ENCODE measurements around the gene SLC16A11.

Gene SLC16A11

DNA sequence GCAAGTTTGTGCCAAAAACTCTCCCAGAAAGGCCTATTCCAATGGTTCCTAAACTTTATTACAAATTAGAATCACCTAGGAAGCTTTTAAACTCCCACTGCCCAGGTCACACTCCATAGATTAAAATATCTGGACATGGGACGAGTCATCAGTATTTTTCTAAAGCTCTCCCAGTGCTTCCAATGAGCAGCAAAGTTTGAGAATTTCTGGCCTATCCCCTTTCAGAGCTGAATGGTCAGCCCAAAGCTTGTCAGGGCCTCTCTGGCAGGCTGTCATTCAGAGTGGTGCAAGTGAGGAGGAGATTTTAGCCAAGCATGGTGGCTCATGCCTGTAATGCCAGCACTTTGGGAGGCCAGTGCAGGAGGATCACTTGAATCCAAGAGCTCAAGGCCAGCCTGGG is 18.6 kb downstream of the SLC16A11 start:
- no peak for DNase-seq (ENCODE audit: low spot score)

DNA sequence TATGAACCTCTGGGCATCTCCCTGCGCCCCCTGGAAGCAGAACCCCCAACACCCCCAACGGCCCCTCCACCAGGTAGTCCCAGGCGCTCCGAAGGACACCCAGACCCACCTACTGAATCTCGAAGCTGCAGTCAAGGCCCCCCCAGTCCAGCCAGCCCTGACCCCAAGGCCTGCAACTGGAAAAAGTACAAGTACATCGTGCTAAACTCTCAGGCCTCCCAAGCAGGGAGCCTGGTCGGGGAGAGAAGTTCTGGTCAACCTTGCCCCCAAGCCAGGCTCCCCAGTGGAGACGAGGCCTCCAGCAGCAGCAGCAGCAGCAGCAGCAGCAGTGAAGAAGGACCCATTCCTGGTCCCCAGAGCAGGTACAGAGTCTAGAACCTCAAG is 19.5 kb downstream of the SLC16A11 start:
- DNase-seq (ENCODE audit: low spot score), result no peak

DNA sequence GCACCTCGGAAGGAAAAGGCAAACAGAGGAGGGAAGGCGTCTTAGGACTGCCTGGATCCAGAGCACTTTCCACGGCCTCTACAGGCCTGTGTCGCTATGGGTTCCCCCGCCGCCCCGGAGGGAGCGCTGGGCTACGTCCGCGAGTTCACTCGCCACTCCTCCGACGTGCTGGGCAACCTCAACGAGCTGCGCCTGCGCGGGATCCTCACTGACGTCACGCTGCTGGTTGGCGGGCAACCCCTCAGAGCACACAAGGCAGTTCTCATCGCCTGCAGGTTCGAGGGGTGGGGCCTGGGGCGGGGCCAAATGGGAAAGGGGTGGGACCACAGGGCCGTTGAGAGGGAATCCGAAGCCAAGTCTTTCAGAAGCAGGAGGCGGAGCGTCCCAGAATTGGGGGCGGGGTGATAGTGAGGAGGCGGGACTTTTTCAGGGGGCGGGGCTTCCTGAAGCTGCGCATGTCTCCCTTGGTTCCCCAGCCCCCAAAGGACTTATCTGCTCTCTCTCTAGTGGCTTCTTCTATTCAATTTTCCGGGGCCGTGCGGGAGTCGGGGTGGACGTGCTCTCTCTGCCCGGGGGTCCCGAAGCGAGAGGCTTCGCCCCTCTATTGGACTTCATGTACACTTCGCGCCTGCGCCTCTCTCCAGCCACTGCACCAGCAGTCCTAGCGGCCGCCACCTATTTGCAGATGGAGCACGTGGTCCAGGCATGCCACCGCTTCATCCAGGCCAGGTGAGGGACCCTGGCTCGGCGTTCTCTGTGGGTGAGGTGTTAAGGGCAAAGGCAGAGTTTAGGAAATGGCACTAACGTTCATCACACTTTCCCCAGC is 20.1 kb downstream of the SLC16A11 start:
- DNase-seq (ENCODE audit: low spot score), result no peak

DNA sequence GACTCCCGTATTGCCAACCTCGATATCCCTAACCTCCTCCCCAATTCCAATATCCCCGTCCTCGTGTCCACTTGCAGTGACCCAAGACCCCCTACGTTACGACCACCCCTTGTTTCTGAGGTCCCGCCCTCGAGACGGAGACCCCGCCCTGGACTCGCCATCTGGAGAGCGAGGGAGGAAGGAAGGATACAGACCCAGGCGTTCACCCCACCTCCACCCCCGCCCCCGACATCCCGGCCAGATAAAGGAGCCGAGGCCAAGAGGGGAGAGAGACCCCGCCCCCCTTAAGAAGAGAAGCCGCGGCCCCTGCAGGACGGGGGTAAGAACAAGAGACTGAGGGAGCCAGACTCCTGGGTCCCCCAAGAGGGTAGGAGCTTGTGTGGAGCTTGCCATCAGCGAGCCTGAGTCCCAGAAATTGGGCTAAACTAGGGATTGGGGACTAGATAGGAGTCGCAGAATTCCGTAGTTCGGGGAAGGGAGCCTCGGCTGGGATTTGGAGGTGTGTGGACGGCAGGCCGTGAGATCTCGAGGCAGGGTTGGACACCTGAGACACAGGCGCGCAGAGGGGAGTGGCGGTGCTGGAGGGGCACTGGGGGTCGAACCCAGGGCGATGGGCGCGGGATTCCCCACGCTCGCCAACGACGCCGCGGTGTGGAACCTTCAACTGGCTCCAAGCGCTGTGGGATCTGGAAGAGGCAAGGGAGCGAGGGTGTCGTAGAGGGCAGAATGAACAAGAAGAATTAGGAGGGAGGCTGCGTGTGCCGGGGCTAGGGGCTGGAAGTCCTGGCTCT is 20.9 kb downstream of the SLC16A11 start, which contains the start of gene BCL6B:
TSS of gene BCL6B (plus strand) at position 270 of the 791 bp plus-strand sequence. CDS start 622 bp downstream, outside the sequence.
- no peak for DNase-seq (ENCODE audit: low spot score)

DNA sequence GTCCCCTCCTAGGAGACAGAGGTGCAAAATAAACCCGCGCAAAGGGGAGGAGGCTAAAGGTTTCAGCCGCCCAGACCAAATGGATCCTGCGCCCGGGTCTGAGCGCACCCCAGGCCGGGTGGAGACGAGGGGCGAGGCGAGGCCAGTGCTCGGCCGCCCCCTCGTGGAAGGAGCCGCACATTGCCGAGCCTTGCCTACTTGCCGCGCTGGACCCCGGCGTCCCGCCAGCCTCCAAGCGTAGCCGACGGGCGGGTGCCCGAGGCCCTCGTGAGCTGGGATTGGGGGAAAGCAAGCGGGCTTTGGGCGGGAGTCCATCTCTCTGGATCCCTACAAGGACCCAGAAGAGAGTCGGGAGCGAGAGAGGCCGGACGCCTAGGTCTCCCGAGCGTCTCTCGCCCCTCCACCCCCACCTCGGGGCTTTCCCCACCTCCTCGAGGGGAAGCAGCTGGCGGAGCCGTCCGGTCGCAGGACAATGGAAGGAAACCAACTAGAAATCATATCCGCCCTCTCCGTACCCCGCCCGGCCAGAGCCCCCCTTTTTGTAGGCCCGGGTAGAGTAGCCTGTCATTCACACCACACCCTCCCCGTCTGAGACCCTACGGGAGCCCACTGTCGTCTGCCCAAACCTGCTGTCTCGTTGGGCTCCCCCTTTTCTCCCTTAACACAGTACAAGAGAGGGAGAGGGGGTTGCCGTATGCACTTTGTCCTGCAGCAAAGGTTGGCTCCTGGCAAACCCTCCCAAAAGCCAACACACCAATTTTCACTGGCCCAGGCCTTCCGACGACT is 21.7 kb downstream of the SLC16A11 start:
- peak; percentile 34 for DNase-seq (ENCODE audit: low spot score)

DNA sequence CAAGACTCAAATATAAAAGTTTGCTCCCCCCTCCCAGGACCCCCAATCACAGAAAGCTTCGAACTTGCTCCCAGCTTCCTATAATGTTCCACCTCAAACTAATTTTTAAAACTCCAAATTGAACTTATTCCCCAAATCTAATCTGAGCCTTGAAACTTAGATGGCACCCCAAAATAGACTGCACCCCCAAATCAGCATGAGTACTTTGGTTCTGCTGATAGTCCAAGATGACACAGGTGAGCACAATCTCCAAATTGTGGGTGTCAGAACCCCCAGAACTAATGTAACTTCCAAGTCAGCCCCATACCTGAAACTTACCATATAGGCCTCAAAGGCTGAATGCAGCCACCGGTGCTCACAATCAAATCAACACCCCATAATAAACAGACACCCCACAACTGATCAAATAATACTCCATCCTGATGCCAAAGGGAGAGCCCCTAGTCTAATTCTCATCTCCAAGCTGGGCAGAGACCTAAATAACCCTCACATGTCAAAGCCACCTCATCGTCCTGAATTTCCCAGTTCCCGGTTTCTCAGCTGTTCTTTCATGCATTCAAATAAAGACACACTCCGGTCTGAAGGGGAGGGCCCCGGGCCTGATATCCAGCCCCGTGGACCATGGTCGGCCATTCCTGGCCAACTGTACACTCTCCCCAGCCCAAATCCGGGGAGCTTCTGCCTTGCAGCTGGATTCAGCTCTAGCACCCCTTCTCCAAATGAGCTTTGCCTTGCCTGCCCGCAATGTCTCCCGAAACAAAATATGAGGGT is 22.8 kb downstream of the SLC16A11 start:
- DNase-seq (ENCODE audit: low spot score), result no peak

DNA sequence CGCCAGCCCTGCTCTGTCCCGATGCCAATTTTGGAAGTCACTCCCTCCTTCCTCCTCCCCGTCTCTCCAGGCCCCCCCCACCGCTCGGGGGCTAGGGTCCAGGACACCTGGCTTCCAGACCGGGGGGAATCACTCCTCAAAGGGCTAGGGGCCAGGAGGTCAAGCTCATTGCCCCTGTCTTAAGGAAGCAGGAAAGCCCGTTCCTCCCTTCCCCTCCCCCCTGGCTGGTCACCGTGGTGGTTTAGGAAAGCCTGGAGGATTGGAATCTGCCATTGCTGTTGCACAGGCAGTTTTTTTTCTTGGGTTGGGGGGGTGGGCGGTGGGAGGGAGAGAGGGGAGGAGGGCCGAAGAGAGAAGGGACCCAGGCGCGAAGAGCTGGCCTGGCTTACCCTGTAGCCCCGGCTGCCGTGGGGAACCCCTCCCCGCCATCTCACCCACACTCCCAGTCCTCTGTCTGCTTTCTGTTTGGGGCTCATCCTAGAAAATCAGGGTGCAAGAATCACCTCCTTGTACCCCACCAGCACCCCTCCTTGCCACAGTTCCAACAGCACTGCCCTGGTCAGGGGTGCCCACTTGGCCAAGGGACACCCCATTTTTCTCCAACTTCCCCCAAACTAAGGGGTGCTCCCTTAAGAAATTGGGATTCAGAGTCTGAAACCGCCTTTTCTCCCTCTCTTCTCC is 23.9 kb downstream of the SLC16A11 start:
- no peak for DNase-seq (ENCODE audit: low spot score)

DNA sequence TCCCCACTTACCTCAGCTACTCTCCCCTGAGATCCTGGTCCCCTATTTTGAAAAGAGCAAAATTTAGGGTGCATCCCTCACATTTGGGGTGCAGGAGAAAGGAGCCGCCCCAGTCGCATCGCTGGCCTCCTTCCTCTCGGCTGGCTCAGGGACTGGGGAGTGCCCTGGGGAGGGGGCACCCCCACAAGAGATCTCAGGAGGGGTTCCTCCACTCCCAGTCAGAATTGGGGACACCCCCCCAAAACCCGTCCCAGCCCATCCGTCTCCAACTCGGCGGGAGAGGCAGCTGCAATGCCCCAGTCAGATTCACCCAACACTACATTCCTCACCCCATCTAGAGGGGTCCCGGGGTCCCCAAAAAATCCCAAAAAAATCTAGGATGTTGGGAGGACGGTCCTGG is 24.5 kb downstream of the SLC16A11 start:
- no peak for DNase-seq (ENCODE audit: low spot score)

DNA sequence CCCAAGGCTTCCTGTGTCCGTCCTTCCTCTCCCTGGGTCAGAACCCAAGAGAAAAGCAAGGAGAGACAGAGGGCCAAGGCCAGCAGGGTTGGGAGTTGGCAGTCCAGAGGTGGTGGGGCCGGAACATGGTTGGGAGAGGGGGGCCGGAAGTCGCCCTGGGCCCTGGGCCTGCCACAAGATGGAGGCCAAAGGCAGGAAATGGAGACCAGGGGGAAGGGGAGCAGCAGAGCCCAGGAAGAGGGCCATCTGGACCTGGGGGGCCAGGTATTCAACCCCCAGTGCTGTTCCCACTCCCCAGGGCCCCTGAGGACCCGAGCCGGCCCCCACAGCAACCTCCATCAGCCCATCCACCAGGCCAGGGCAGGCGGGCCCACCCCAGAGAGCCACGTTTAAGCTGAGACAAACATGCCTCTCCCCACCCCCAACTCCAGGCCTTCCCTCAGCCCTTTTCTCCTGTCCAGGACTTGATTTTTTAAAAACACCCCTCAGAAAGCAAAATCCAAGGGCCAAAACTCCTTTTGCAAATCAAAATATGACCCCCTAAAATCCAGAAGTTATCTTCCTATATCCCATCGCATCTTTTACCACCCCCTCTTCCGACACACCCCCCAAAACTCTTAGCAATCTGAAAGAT is 25.4 kb downstream of the SLC16A11 start:
- no peak for DNase-seq (ENCODE audit: low spot score)

DNA sequence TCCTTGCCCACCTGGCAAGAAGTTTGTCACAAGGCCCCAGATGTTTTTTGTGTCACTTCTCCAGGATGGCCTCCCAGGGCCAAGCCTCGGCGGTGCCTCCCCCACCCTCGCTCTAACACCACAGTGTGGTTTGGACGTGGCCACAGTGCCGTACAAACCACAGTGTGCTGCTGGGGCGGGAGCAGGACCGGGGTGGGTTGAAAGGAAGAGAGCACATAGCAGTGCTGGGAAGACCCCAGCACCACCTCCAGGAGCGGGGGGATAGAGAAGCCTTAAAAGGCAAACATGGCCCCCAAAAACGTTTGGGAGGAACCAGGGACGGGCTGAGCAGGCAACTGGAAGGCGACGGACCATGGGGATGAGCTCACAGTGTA is 26.1 kb downstream of the SLC16A11 start:
- no peak for DNase-seq (ENCODE audit: low spot score)

DNA sequence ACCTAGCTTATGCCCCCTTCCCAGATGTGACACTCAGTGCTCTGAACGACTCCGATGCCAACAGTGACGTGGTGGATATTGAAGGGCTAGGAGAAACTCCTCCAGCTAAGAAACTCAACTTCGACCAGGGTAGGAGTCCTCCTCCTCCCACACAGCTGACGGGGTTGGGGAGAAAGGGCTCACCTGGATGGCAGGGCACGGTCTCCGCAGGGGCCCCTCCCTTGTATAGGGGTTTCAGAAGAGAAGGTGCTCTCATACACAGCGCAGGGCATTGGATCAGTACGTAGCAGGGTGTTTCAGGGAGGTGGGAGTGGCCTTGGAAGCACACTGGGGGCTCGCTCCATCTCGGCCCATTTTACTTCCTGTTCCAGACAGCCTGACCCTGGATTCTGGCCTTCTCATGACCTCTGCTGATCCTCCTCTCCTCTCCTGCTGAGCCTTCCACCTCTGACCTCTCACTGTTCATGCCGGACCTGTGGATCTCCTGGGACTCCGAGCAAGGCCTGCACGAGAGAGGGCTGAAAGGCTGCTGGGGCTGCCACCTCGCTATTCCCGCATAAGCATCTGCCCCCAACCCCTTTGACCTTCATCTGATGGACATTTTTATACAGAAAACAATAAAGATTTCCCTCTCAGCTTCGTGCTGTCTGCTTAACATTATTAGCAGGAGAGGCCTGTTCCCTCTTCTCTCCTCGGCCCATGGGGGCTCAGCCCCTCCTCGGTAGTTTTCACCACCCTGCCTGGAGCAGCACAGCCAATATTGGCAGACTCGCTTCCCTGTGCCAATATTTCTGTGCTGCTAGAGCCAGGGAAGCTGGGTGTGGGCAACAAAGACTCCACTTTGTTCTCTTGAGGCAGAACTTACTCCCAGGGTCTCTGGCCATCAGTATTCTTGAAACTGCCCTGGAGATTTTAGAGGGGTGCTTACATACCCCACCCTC is 26.7 kb downstream of the SLC16A11 start:
- no peak for DNase-seq (ENCODE audit: low spot score)

DNA sequence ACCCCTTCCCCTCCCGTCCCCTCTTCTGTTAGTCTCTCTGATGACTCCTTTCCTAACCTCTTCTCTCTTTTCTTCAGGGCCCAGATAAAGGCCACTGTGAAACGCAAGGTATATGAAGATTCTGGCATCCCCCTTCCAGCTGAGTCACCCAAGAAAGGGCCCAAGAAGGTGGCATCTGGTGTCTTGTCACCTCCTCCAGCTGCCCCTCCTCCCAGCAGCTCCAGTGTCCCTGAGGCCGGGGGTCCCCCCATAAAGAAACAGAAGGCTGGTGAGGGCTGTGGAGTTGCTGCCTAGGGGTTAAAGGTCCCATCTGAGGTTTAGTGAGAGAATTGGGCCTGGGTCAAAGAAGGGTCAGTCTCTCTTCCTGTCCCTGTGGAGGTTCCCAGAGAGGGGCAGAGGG is 27.5 kb downstream of the SLC16A11 start:
- no peak for DNase-seq (ENCODE audit: low spot score)

DNA sequence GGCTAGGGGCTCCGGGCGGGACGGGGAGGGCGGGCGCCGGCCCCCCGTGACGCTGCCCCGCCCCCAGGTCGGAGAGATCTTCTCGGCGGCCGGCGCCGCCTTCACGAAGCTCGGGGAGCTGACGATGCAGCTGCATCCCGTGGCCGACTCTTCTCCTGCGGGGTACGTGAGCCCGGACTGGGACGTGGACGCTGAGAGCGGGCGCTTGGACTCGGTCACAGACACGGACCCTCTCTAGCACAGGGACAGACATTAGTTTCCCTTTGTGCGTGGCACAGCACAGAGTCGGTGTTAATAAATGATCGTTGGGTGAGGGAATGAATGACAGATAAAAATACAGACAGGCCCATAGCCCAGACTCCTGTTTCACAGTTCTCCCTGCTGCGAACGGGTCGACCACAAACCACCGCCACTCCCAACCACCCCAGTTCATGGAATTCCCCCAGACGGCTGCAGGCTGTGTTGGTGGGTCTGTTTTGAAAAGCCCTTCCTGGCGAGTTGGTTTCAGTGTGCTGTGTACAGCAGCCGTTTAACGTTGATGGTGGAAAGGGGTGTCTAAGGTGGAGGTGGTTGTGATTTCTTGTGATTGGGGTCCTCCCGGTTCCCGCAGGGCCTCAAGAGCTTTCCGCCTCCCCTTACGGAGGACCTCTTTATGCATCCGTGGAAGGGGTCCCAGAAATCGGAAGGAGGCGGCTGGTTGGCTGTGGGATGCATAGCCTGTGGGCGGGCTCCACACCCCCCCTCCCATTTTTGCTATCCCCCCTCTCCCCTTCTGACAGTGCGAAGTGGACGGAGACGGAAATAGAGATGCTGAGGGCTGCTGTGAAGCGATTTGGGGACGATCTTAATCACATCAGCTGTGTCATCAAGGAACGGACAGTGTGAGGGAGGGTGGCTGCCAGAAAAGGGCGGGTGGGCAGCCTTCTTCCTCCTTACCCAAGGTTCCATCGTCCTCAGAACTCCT is 28.6 kb downstream of the SLC16A11 start:
- DNase-seq (ENCODE audit: low spot score), result no peak

DNA sequence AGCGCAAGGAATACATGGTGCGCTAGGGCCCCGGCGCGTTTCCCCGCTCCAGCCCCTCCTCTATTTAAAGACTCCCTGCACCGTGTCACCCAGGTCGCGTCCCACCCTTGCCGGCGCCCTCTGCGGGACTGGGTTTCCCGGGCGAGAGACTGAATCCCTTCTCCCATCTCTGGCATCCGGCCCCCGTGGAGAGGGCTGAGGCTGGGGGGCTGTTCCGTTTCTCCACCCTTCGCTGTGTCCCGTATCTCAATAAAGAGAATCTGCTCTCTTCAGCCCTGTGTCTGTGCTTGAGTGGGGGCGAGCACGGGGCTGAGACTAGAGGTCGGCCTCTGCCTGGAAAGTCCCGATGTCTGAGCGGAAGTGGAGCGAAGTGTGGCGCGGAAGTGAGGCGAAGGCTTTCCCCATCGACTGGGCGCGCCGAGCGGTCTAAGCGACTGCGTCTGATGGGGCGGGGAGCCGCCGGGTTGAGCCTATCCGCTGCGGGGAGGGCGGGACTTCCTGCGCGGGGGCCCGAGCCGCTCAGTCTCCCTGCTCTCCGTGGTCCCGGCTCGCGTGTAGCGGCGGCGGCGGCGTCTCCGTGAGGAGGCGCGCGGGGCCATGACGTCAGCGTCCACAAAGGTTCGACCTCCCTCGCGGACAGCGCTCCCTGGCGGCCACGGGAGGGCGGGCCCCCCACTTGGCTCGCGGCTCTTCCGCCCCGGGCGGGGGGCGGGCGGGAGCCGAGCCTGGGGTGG is 29.5 kb downstream of the SLC16A11 start:
- peak; percentile 96 for DNase-seq (ENCODE audit: low spot score)

DNA sequence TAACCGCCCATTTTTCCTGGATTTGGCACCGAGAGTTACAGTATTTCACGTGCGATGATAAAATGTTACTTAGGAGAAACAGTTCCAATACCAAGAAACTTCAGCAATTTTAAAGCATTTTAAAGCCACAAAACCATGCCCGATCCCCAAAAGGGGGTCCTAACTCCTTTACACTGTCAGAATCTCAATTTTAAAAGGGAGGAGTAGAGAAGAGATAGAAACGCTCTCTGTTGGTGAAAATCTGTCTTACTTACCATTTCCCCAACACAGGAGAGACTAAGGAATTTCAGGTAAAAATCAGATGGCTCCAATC is 32.0 kb downstream of the SLC16A11 start:
- DNase-seq (ENCODE audit: low spot score), result no peak

DNA sequence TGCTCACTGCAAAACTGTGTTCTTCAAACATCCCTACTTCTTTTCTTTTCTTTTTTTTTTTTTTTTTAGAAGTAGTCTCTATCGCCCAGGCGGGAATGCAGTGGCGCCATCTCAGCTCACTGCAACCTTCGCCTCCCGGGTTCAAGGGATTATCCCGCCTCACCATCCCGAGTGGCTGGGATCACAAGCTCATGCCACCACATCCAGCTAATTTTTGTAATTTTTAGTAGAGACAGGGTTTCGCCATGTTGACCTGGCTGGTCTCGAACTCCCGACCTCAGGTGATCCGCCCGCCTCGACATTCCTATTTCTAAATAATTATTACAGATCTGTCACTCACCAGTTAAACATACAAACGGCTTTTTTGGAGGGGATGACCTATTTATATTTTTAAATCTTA is 32.5 kb downstream of the SLC16A11 start:
- DNase-seq (ENCODE audit: low spot score), result no peak

DNA sequence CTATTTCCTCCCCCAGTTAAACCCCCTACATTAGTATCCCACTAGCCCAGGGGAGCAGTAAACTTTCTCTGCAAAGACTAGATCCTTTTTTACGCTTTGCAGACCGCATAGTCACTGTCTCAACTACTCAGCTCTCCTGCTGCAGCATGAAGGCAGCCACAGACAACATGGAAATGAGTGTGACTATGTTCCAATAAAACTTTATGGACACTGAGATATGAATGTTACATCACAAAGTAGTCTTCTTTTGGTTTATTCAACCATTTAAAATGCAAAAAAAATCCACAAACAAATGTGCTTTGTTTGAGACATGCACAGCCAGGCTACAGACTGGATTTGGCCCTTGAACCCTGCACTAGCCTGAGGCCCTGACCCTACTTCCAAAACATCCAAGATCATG is 33.4 kb downstream of the SLC16A11 start:
- DNase-seq (ENCODE audit: low spot score), result no peak

DNA sequence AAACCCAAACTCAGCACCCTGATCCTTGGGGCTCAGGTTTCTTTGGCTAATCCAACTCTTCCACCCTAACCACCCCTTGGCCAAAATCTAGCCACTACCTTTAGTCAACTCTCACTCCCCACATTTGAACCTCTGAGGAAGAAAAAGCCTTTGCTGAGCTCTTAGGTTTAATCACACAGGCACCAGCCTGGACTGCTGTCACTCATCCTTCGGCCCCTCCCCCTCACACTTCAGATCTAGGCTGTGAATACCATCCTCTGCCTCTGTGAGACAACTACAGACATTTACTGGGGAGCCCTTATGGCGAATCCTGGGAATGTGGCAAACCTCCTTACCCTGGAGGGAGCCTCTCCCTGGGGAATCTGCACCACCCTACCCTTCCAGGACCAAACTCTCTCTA is 36.7 kb downstream of the SLC16A11 start:
- no peak for DNase-seq (ENCODE audit: low spot score)
